HepG2 (cell line): ENCODE data around the gene ATOH8. TPM values are rescaled to one million over a fixed set of nuclear protein-coding genes. Genes with fewer than 3 reads are reported as not detected.

ENCODE experiments used
- CEBPG ChIP-seq: IDR thresholded peaks from 2 replicates; pipeline ENCODE4 v1.6.1; 2016
- GATAD1 ChIP-seq: IDR thresholded peaks from 2 replicates; pipeline ENCODE4 v1.6.1; 2016; ENCODE audit warnings: missing genetic modification reagents, missing compliant biosample characterization
- HNF1A ChIP-seq, 2 experiments: sonication (generic) in 1 of 2; formaldehyde crosslinking in 1 of 2; IDR thresholded peaks; 2 replicates each; pipeline versions ENCODE4 v1.4.0 to v1.6.1; 2016 to 2020; ENCODE audit warnings: borderline replicate concordance in 1 of 2, low read depth in 1 of 2, mild to moderate bottlenecking in 1 of 2, missing genetic modification reagents in 1 of 2
- HNRNPUL1 ChIP-seq: fragments of 200-400 bp; formaldehyde crosslinking; IDR thresholded peaks from 2 replicates; pipeline ENCODE4 v1.6.1; 2017; ENCODE audit warnings: low read depth, mild to moderate bottlenecking, low read length, moderate library complexity
- KDM3A ChIP-seq: IDR thresholded peaks from 2 replicates; pipeline ENCODE4 v1.6.1; 2018; ENCODE audit warnings: low read depth, missing compliant biosample characterization
- NFIB ChIP-seq: sonication (generic); formaldehyde crosslinking; IDR thresholded peaks from 2 replicates; pipeline ENCODE4 v1.9.0; 2021; ENCODE audit warnings: missing genetic modification reagents, mild to moderate bottlenecking, borderline replicate concordance
- SP1 ChIP-seq, 2 experiments: fragments of 450-650 bp in 1 of 2; sonication (generic) in 1 of 2; formaldehyde crosslinking in 1 of 2; IDR thresholded peaks; 2 replicates each; pipeline versions ENCODE4 v1.4.0 to v1.6.1; 2016 to 2020; ENCODE audit warnings: missing genetic modification reagents in 1 of 2
- SP140L ChIP-seq: sonication (generic); formaldehyde crosslinking; IDR thresholded peaks from 2 replicates; pipeline ENCODE4 v1.4.0; 2020; ENCODE audit warnings: missing genetic modification reagents, borderline replicate concordance
- THAP11 ChIP-seq: IDR thresholded peaks from 2 replicates; pipeline ENCODE4 v1.6.1; 2016; ENCODE audit warnings: missing biosample characterization, missing genetic modification reagents
- THRA ChIP-seq: sonication (generic); formaldehyde crosslinking; IDR thresholded peaks from 2 replicates; pipeline ENCODE4 v1.4.0; 2020; ENCODE audit warnings: missing genetic modification reagents, borderline replicate concordance
- ZBTB33 ChIP-seq: sonication (generic); formaldehyde crosslinking; IDR thresholded peaks from 2 replicates; pipeline ENCODE4 v1.4.0; 2020; ENCODE audit warnings: missing genetic modification reagents
- ZNF142 ChIP-seq: sonication (generic); formaldehyde crosslinking; IDR thresholded peaks from 2 replicates; pipeline ENCODE4 v1.4.0; 2020; ENCODE audit warnings: missing genetic modification reagents
- ZNF234 ChIP-seq: sonication (generic); formaldehyde crosslinking; conservative IDR thresholded peaks from 2 replicates; pipeline ENCODE4 v1.5.1; 2020; ENCODE audit warnings: mild to moderate bottlenecking, missing genetic modification reagents
- ZNF331 ChIP-seq: sonication (generic); formaldehyde crosslinking; IDR thresholded peaks from 2 replicates; pipeline ENCODE4 v1.4.0; 2020; ENCODE audit warnings: missing genetic modification reagents
- ZNF576 ChIP-seq: sonication (generic); formaldehyde crosslinking; IDR thresholded peaks from 2 replicates; pipeline ENCODE4 v1.4.0; 2020; ENCODE audit warnings: mild to moderate bottlenecking, missing genetic modification reagents
- polyA plus RNA-seq, 8 experiments: library from polyadenylated mRNA; depleted of rRNA in 3 of 8; stranded (reverse) in 7 of 8; unstranded in 1 of 8; fragments of >200 nt; fragmentation: Illumina TruSeq in 4 of 8; extraction: Trizol in 4 of 8; gene quantifications; 2 replicates each; pipeline versions ENCODE4 v1.2.1 to v1.2.3, GENCODE V29; 2011 to 2016; ENCODE audit warnings: low read depth in 4 of 8, missing spikeins in 1 of 8, mixed read lengths in 1 of 8; ENCODE audit not compliant: insufficient read depth in 1 of 8
- total RNA-seq, 5 experiments: library from RNA; depleted of rRNA; stranded (reverse); fragments of >200 nt; fragmentation: Illumina TruSeq; extraction: Trizol; gene quantifications; 2 replicates each; pipeline ENCODE4 v1.2.3, GENCODE V29; 2016; ENCODE audit warnings: low read depth in 1 of 5

The ATOH8 gene
- total and polyA plus RNA-seq, 2 of the 13 experiments (the other 11 are each of a cell fraction or from before 2014, with no cell fraction given): 0.13 to 0.61 TPM

GRCh38 chr2:85707304-85707703 lies 46.5 kb upstream of the ATOH8 start (continued):
- no peak for TF ChIP-seq HNF1A (IDR thresholded peaks at IDR 0.05; ENCODE audit: low read depth)
- no peak for TF ChIP-seq HNF1A (CRISPR knock-in tag; IDR thresholded peaks at IDR 0.05; ENCODE audit: borderline replicate concordance)
- TF ChIP-seq ZNF331 (CRISPR knock-in tag): 0 out of 2 replicates have a peak, but pooled peaks have one; percentile 25
- 0 out of 2 replicates have a peak, but pooled peaks have one; percentile 32 for TF ChIP-seq KDM3A (CRISPR knock-in tag)
- peak; percentile 64; the same call in 1 of the 2 replicates for TF ChIP-seq SP140L (CRISPR knock-in tag)
- TF ChIP-seq ZNF576 (CRISPR knock-in tag): no peak
- TF ChIP-seq SP1 (IDR thresholded peaks at IDR 0.05): no peak
- peak; percentile 20; the same call in 1 of the 2 replicates for TF ChIP-seq SP1 (CRISPR knock-in tag; IDR thresholded peaks at IDR 0.05)
- no peak for TF ChIP-seq HNRNPUL1
- TF ChIP-seq GATAD1 (CRISPR knock-in tag): 0 out of 2 replicates have a peak, but pooled peaks have one; percentile 25
- TF ChIP-seq THAP11: 0 out of 2 replicates have a peak, but pooled peaks have one; percentile 22
- TF ChIP-seq ZBTB33 (CRISPR knock-in tag): 0 out of 2 replicates have a peak, but pooled peaks have one; percentile 18
- no peak for TF ChIP-seq NFIB
- no peak for TF ChIP-seq ZNF142 (CRISPR knock-in tag)
- TF ChIP-seq THRA (CRISPR knock-in tag): peak; percentile 35; the same call in 1 of the 2 replicates
- TF ChIP-seq ZNF234: no peak
- TF ChIP-seq CEBPG: 0 out of 2 replicates have a peak, but pooled peaks have one; percentile 6
